Measurements from ENCODE around the gene CASP3. TPM values are rescaled to one million over a fixed set of nuclear protein-coding genes. Genes with fewer than 3 reads are reported as not detected.
"Not testable (repeated sequence)": the region's sequence is repeated elsewhere in the genome, so short reads cannot be mapped to it uniquely, and the experiment has no call there.

The CASP3 gene
- total RNA-seq, 1 experiment from 2014 or later = 44.0 TPM

DNA sequence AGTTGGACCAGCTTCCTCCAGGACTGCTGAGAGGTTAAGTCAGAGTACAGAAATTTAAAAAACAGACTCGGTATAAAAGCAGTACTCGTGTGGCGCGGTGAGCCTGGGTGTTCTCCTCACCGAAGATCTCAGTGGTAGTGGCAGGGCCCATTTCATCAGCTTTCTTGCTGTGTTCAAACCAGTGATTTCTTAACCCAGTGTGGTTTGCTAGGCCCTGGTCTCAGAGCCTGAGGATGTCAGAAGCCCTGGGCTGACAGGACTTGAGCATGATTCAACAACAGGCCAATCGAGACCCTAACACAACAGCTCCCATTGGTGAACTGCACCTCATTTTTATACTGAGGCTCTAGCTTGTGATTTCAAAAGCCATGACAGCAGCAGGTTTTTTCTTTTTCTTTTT is 23.5 kb upstream of the CASP3 start:
- Histone ChIP-seq H3K4me3 (no peak overlapping the region), H3K27me3 (no peaks in the 10 kb centered on the region), H3K9me3 (replicated peaks) (no peaks in the 10 kb centered on the region), H3K4me1 (no peaks in the 10 kb centered on the region), H3K36me3 (no peaks in the 10 kb centered on the region), H3K27ac (no peak overlapping the region)
- no peak for DNase-seq

- Histone ChIP-seq H3K4me3 (no peak overlapping the region), H3K27me3 (no peaks in the 10 kb centered on the region), H3K27ac (no peak overlapping the region), H3K36me3 (no peaks in the 10 kb centered on the region), H3K4me1 (no peaks in the 10 kb centered on the region), H3K9me3 (replicated peaks) (no peaks in the 10 kb centered on the region)
- no peak for DNase-seq
Observed at GRCh38 chr4:184671101-184671500, 21.9 kb upstream of the CASP3 start.

DNA sequence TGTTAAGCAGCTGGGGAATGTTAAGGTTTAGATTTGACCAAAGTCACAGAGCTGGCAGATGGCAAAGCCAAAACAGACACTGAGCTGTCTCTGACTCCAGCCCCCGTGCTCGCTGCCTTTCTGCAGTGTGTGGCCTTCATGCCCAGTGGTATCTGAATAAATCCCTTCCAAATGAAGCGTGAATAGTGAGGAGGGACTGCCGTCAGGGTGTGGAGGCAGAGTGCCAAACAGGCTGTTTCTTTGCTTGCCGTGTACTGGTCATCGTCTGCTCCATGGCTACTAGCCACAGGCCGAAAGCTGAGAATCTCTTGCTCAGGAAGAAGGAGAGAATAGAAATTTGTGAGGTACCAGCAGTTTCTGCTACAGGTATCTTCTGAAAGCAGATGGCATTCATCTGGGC is 20.0 kb upstream of the CASP3 start:
- H3K36me3 ChIP-seq = no peaks in the 10 kb centered on the region
- DNase-seq = peak in 1 of 2 experiments; percentile 16
- no peaks in the 10 kb centered on the region for H3K4me1 ChIP-seq
- no peak overlapping the region for H3K4me3 ChIP-seq
- no peaks in the 10 kb centered on the region for H3K9me3 ChIP-seq (replicated peaks)
- H3K27me3 ChIP-seq = no peaks in the 10 kb centered on the region
- no peak overlapping the region for H3K27ac ChIP-seq

DNA sequence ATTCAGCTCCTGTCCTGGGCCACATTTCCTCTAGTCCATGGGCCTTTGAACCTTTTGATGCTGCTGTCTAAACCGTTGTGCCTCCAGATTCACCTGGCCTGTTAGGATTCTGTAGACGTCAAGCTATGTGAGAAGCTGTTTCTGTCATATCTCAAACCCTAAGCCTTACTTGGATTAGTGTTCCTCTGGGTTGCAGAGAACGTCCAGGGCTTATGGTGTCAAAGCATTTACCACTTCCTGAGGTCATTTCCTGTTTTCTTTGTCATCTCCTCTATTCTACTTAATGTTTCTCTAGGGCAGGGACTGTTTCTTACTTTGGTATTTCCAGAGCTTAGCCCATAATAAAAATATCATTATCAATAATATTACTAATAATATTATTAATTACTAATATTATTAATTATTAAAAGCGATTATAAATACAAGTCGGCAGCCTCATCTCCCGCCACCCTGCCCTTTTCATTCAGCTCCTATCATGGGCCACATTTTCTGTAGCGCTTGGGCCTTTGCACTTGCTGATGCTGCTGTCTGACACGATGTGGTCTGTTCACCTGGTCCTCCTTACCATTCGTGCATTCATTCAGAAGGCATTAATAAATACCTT is 19.4 kb upstream of the CASP3 start:
- no peak for DNase-seq
- no peaks in the 10 kb centered on the region for H3K27me3 ChIP-seq
- H3K27ac ChIP-seq = no peak overlapping the region
- H3K4me1 ChIP-seq = no peaks in the 10 kb centered on the region
- H3K9me3 ChIP-seq (replicated peaks) = no peaks in the 10 kb centered on the region
- H3K4me3 ChIP-seq = no peak overlapping the region
- no peaks in the 10 kb centered on the region for H3K36me3 ChIP-seq

GRCh38 chr4:184668096-184668495 is 18.8 kb upstream of the CASP3 start:
- H3K36me3 ChIP-seq = no peaks in the 10 kb centered on the region
- H3K27ac ChIP-seq = no peak overlapping the region
- H3K9me3 ChIP-seq (replicated peaks) = no peaks in the 10 kb centered on the region
- DNase-seq = no peak
- no peaks in the 10 kb centered on the region for H3K4me1 ChIP-seq
- no peaks in the 10 kb centered on the region for H3K27me3 ChIP-seq
- no peak overlapping the region for H3K4me3 ChIP-seq

DNA sequence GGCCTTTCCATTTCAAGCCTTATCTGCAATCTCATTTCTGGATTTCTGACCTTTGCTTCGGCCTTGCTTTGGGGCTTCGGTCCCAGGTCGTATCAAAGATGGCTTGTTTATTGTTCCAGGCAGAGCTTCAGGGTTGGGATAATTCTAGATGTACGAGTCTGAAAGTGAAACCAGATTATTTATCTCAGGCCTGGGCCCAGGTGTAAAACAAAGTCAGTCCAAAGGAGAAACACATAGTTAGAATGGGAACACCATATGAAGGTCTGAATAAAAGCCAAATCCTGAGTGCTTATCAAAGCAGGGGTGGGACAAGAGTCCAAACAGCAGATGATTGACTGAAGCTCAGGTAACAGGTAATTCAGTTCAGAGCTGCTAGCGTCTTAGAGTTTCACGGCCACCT is 17.4 kb upstream of the CASP3 start:
- Histone ChIP-seq H3K4me1 (no peaks in the 10 kb centered on the region), H3K27ac (no peak overlapping the region)

GRCh38 chr4:184664445-184665210 is 15.4 kb upstream of the CASP3 start:
- Histone ChIP-seq H3K36me3 (no peaks in the 10 kb centered on the region), H3K27ac (no peak overlapping the region), H3K4me1 (no peaks in the 10 kb centered on the region), H3K27me3 (no peaks in the 10 kb centered on the region), H3K9me3 (replicated peaks) (no peaks in the 10 kb centered on the region), H3K4me3 (no peak overlapping the region)
- peak in 1 of 2 experiments; percentile 15 for DNase-seq

More for the DNA sequence above, 17.4 kb upstream of the CASP3 start:
- no peaks in the 10 kb centered on the region for H3K9me3 ChIP-seq (replicated peaks)
- H3K36me3 ChIP-seq = no peaks in the 10 kb centered on the region
- H3K27me3 ChIP-seq = no peaks in the 10 kb centered on the region
- no peak overlapping the region for H3K4me3 ChIP-seq
- DNase-seq = no peak

DNA sequence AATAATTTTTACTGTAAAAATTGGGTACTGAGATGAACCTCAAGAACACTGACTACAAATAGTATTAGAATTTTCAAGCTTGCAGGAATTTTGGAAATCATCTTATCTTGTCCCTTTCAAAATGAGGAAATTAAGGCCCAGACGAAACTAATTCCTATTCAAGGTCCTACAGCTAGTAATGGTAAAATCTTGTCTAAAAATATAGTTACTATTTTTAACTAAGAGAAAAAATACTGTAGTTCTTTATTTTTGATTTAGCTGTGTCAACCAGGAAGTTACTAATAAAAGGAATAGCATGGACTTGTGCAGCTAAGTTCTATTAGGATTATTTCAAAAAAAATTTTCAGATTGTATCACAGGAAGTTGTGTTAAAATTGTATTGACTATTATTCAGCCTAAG is 13.0 kb upstream of the CASP3 start:
- no peaks in the 10 kb centered on the region for H3K27me3 ChIP-seq
- H3K27ac ChIP-seq = no peak overlapping the region
- no peaks in the 10 kb centered on the region for H3K36me3 ChIP-seq
- DNase-seq = no peak
- H3K4me3 ChIP-seq = no peak overlapping the region
- H3K9me3 ChIP-seq (replicated peaks) = no peaks in the 10 kb centered on the region
- H3K4me1 ChIP-seq = no peaks in the 10 kb centered on the region

DNA sequence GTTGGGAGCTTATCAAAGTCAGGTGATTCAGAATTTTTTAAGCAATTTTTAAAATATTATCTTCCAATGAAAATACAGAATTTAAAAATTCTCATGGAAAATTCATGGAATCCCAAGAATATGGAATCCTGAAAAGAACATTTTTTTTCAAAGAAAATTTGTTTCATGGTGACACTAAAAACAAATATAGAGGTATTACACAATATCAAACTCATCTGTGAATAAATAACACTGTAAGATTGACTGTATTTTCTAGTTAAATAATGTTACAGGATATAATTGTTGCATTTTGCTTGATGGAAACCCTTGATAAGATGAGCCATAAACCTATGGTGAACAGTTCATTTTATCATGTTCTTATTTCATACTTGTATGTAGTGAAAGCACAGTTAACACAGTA is 11.7 kb upstream of the CASP3 start:
- no peaks in the 10 kb centered on the region for H3K9me3 ChIP-seq (replicated peaks)
- no peaks in the 10 kb centered on the region for H3K27me3 ChIP-seq
- H3K4me1 ChIP-seq = no peaks in the 10 kb centered on the region
- DNase-seq = no peak
- H3K4me3 ChIP-seq = no peak overlapping the region
- no peaks in the 10 kb centered on the region for H3K36me3 ChIP-seq
- H3K27ac ChIP-seq = no peak overlapping the region

DNA sequence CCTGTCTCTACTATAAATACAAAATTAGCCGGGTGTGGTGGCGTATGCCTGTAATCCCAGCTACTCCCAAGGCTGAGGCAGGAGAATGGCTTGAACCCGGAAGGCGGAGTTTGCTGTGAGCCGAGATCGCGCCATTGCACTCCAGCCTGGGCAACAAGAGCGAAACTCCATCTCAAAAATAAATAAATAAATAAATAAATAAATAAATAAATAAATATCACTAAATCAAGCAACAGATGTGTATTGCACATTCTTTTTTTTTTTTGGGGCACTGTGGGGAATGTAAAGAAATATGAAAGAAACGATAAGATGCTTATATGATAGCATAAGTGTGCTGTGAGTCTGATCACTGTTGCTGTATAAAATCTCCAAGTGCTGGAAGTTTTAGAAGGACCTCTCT is 8.6 kb upstream of the CASP3 start:
- H3K4me3 ChIP-seq; DNase-seq; H3K36me3 ChIP-seq; H3K27ac ChIP-seq; H3K9me3 ChIP-seq (replicated peaks); H3K27me3 ChIP-seq; H3K4me1 ChIP-seq: not testable (repeated sequence)

DNA sequence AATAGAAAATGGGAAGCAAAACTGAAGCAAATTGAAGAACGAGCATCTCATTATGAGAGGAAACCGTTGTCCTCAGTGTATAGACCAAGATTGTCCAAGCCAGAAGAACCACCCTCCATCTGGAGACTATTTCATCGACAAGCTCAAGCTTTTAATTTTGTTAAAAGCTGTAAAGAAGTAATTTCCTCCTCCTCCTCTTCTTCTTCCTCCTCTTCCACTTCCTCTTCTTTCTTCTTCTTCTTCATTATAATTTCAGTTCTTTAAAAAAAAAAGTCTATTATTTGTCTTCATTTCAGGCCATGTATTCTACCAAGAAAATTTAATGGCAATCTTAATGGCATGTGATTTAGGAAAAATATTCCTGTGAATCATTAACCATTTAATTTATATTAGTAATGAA is 7.9 kb upstream of the CASP3 start:
- Histone ChIP-seq H3K4me1 (peaks cover 9% of the 10 kb centered on the region), H3K27ac (no peak overlapping the region), H3K36me3 (no peaks in the 10 kb centered on the region), H3K9me3 (replicated peaks) (no peaks in the 10 kb centered on the region), H3K4me3 (no peak overlapping the region), H3K27me3 (no peaks in the 10 kb centered on the region)
- DNase-seq = no peak

DNA sequence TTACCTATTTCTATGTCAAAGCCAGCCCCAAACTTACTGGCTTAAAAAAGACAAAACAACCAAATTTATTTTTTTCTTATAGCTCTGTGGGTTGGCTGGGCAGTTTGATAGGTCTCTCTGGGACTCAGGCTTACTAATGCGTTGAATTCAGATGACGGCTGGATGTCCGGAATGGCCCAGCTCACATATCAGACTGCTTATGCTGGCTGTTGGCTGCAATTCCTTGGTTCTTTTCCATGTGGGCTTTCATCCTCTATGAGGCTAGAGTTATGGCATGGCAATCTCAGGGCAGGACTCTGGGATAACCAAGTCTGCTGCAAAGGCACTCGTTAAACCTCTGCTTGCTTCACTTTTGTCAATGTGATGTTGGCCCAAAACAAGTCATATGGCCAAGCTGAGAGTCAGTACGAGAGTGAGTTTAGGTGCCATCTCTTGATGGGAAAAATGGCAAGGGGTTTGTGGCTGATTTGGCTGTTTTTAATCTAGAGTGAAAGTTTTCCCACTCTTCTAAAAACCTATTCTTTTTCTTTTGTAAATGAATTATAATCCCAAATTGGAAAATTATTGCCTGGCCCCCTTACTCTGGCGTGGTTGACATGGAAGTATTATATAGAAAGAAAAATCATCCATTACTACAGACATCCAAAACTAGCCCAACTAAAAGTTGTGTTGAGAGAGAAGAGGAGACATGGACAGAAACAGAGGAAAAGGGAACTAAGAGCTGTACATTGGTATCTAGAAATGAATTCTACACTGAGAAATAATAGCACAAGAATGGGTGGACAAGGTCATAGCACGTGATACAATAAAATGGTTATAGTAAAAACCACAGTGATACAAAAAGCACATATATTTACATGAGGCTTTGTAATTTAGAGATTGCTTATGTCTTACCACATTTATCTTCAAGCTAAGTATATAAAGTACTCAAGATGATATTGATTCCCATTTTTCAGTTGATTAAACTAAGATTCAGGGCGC is 6.9 kb upstream of the CASP3 start:
- Histone ChIP-seq H3K9me3 (replicated peaks) (no peaks in the 10 kb centered on the region), H3K4me1 (peaks cover 9% of the 10 kb centered on the region), H3K27me3 (no peaks in the 10 kb centered on the region), H3K36me3 (no peaks in the 10 kb centered on the region), H3K27ac (no peak overlapping the region), H3K4me3 (no peak overlapping the region)
- no peak for DNase-seq

GRCh38 chr4:184653650-184654049 is 4.4 kb upstream of the CASP3 start:
- H3K36me3 ChIP-seq = no peaks in the 10 kb centered on the region
- peaks cover 9% of the 10 kb centered on the region for H3K4me1 ChIP-seq
- H3K27ac ChIP-seq = peak overlapping the region; percentile 59
- no peaks in the 10 kb centered on the region for H3K9me3 ChIP-seq (replicated peaks)
- no peaks in the 10 kb centered on the region for H3K27me3 ChIP-seq
- DNase-seq = peak; percentile 71 to 90
- no peak overlapping the region for H3K4me3 ChIP-seq

DNA sequence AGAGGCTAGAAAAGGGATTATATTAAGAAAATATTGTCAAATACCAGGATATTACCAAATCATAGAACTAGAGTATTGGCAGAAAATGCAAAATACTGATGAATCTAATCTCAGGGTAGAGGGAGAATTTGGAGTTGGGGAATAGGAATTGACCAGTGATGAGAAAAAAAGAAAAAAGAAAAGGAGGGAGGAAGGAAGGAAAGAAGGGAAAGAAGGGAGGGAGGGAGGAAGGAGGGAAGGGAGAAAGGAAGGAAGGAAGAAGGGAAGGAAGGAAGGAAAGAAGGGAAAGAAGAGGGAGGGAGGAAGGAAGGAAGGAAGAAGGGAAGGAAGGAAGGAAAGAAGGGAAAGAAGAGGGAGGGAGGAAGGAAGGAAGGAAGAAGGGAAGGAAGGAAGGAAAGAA is 3.4 kb upstream of the CASP3 start:
- H3K27ac ChIP-seq; H3K36me3 ChIP-seq; H3K4me3 ChIP-seq; DNase-seq; H3K27me3 ChIP-seq; H3K4me1 ChIP-seq; H3K9me3 ChIP-seq (replicated peaks): not testable (repeated sequence)

DNA sequence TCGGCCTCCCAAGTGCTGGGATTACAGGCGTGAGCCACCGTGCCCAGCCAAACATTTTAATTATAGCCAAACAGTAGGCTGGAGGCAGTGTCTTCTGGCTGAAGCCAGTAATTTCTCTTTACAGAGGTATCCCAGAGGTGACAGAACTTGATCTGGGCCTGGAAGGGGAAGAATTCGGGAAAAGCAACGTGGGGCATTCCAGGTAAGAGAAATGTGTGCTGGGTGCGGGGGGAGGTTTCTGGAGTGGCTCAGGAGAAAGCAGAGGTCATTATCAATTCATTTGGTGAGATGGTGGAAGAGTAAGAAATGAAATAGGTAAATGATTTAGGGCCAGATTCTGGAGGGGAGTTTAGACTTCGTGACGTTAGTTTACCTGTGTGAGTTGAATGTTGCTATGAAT is 2.7 kb upstream of the CASP3 start:
- H3K27me3 ChIP-seq = no peaks in the 10 kb centered on the region
- no peaks in the 10 kb centered on the region for H3K9me3 ChIP-seq (replicated peaks)
- H3K27ac ChIP-seq = no peak overlapping the region
- H3K36me3 ChIP-seq = no peaks in the 10 kb centered on the region
- peaks cover 9% of the 10 kb centered on the region for H3K4me1 ChIP-seq
- DNase-seq = no peak
- no peak overlapping the region for H3K4me3 ChIP-seq
